H1 (cell line): ENCODE measurements around the gene CCNB1. TPM values are rescaled to one million over a fixed set of nuclear protein-coding genes. Genes with fewer than 3 reads are reported as not detected.

ENCODE experiments used
- ASH2L ChIP-seq: fragments of 200-600, 300-600 bp; sonication (generic); IDR thresholded peaks from one replicate; pipeline ENCODE4 v1.7.1; 2017; ENCODE audit warnings: low read length
- ATF2 ChIP-seq: IDR thresholded peaks from 2 replicates; pipeline ENCODE4 v1.6.1; 2012; ENCODE audit warnings: low read length, inconsistent platforms
- BRCA1 ChIP-seq: IDR thresholded peaks from 2 replicates; pipeline ENCODE4 v1.6.1; 2012; ENCODE audit warnings: low read depth, low read length, improper control_type of control experiment
- CBX5 ChIP-seq: fragments of 300-800, 300-1000 bp; sonication (generic); IDR thresholded peaks from 2 replicates; pipeline ENCODE4 v1.7.1; 2016; ENCODE audit warnings: antibody characterized with exemption, low read length, low read depth
- CEBPB ChIP-seq: IDR thresholded peaks from 2 replicates; pipeline ENCODE4 v1.6.1; 2012; ENCODE audit warnings: low read depth, low read length
- EGR1 ChIP-seq: IDR thresholded peaks from 2 replicates; pipeline ENCODE4 v1.6.1; 2011; ENCODE audit warnings: low read depth, low read length, borderline replicate concordance
- EP300 ChIP-seq, 2 experiments: IDR thresholded peaks; 1 replicate in 1 of 2; 2 replicates in 1 of 2; pipeline ENCODE4 v1.6.1; 2011 to 2012; ENCODE audit warnings: low read depth in 2 of 2, low read length in 2 of 2, mild to moderate bottlenecking in 2 of 2, borderline replicate concordance in 1 of 2, inconsistent platforms in 1 of 2, moderate library complexity in 1 of 2
- EZH2 ChIP-seq: fragments of 200-600 bp; sonication (generic); IDR thresholded peaks from 2 replicates; pipeline ENCODE4 v1.7.1; 2012; ENCODE audit warnings: low read depth, mild to moderate bottlenecking, moderate library complexity, low read length, inconsistent platforms; ENCODE audit not compliant: severe bottlenecking
- JUND ChIP-seq: IDR thresholded peaks from 2 replicates; pipeline ENCODE4 v1.6.1; 2011; ENCODE audit warnings: mild to moderate bottlenecking, improper control_type of control experiment, low read length
- KDM1A ChIP-seq: fragments of 200-600, 300-600 bp; sonication (generic); IDR thresholded peaks from 2 replicates; pipeline ENCODE4 v1.7.1; 2016; ENCODE audit warnings: mild to moderate bottlenecking, low read length, borderline replicate concordance
- KDM5A ChIP-seq: fragments of 200-600 bp; IDR thresholded peaks from 2 replicates; pipeline ENCODE4 v1.7.1; 2012; ENCODE audit warnings: mild to moderate bottlenecking, low read length, inconsistent platforms, mixed read lengths
- MAFK ChIP-seq: IDR thresholded peaks from 2 replicates; pipeline ENCODE4 v1.6.1; 2012; ENCODE audit warnings: low read depth, mild to moderate bottlenecking, improper control_type of control experiment, low read length
- MAX ChIP-seq: IDR thresholded peaks from 2 replicates; pipeline ENCODE4 v1.6.1; 2012; ENCODE audit warnings: inconsistent platforms
- POU5F1 ChIP-seq: IDR thresholded peaks from 2 replicates; pipeline ENCODE4 v1.6.1; 2011; ENCODE audit warnings: low read depth, mild to moderate bottlenecking, low read length, moderate library complexity
- RNF2 ChIP-seq: fragments of 200-900, 300-1000 bp; sonication (generic); IDR thresholded peaks from 2 replicates; pipeline ENCODE4 v1.7.1; 2016; ENCODE audit warnings: borderline replicate concordance, low read depth, mild to moderate bottlenecking, antibody characterized with exemption, low read length; ENCODE audit not compliant: poor library complexity, severe bottlenecking; ENCODE audit errors: missing control alignments
- SIRT6 ChIP-seq: IDR thresholded peaks from one replicate; pipeline ENCODE4 v1.7.1; 2012; ENCODE audit warnings: low read length, inconsistent platforms
- SIX5 ChIP-seq: IDR thresholded peaks from 2 replicates; pipeline ENCODE4 v1.6.1; 2011; ENCODE audit warnings: mild to moderate bottlenecking, low read depth, low read length
- SP2 ChIP-seq: IDR thresholded peaks from 2 replicates; pipeline ENCODE4 v1.6.1; 2012; ENCODE audit warnings: mild to moderate bottlenecking, low read length, inconsistent platforms
- SP4 ChIP-seq: IDR thresholded peaks from 2 replicates; pipeline ENCODE4 v1.6.1; 2012; ENCODE audit warnings: low read length, inconsistent platforms
- SRF ChIP-seq: IDR thresholded peaks from 2 replicates; pipeline ENCODE4 v1.6.1; 2011; ENCODE audit warnings: mild to moderate bottlenecking, low read depth, low read length, moderate library complexity
- TBP ChIP-seq: IDR thresholded peaks from 2 replicates; pipeline ENCODE4 v1.6.1; 2011; ENCODE audit warnings: low read depth, low read length, improper control_type of control experiment
- polyA plus RNA-seq, 7 experiments: library from polyadenylated mRNA; depleted of rRNA in 3 of 7; stranded (reverse) in 5 of 7; unstranded in 2 of 7; fragments of >200 nt in 5 of 7; fragments of 200-250 nt in 2 of 7; gene quantifications; 1 replicate in 5 of 7; 2 replicates in 1 of 7; 4 replicates in 1 of 7; pipeline versions ENCODE4 v1.2.1 to v1.2.3, GENCODE V29; 2011 to 2013; ENCODE audit warnings: missing spikeins in 2 of 7, mixed read lengths in 2 of 7
- total RNA-seq: library from RNA; stranded (reverse); fragmentation: NEBNext Ultra II Directional; extraction: Animal tissue kit (Norgen Biotek cat#: 25700); gene quantifications from 2 replicates; pipeline ENCODE4 v1.2.1, GENCODE V29; 2021

Gene CCNB1
- total and polyA plus RNA-seq, 2 of the 8 experiments (the other 6 are each of a cell fraction or from before 2014, with no cell fraction given) = 122 to 338 TPM

- TF ChIP-seq CEBPB = no peak
- no peak for TF ChIP-seq POU5F1
- TF ChIP-seq MAX = peak; percentile 81
- TF ChIP-seq BRCA1 = peak; percentile 15; the same call in 1 of the 2 replicates
- peak; percentile 89 for TF ChIP-seq TBP
- TF ChIP-seq ASH2L = peak; percentile 95
- TF ChIP-seq EP300 (IDR thresholded peaks at IDR 0.05; ENCODE audit: borderline replicate concordance in 1 of 2, low read depth in 2 of 2, low read length in 2 of 2) = no peak
- TF ChIP-seq ATF2 = no peak
- no peak for TF ChIP-seq SP2
- TF ChIP-seq SIRT6 = no peak
- no peak for TF ChIP-seq CBX5
- no peak for TF ChIP-seq MAFK
- TF ChIP-seq SP4 = no peak
- TF ChIP-seq KDM1A = no peak
- no peak for TF ChIP-seq RNF2
- TF ChIP-seq JUND = no peak
- TF ChIP-seq EZH2 = no peak
- TF ChIP-seq KDM5A = peak; percentile 45; the same call in 1 of the 2 replicates
- TF ChIP-seq EGR1 = no peak
- no peak for TF ChIP-seq SRF
- TF ChIP-seq SIX5 = no peak
Observed at GRCh38 chr5:69166686-69167492, at the start of gene CCNB1 (continued).
